NCI-H1417 treated with DMSO at 0.1 percent for 48 hours (cell line): Measurements from ENCODE around the gene GLIS2.

Source experiments
- DNase-seq: peaks from one replicate; lab custom pipeline; 2025; lab: John Stamatoyannopoulos, UW

GLIS2 gene

DNA sequence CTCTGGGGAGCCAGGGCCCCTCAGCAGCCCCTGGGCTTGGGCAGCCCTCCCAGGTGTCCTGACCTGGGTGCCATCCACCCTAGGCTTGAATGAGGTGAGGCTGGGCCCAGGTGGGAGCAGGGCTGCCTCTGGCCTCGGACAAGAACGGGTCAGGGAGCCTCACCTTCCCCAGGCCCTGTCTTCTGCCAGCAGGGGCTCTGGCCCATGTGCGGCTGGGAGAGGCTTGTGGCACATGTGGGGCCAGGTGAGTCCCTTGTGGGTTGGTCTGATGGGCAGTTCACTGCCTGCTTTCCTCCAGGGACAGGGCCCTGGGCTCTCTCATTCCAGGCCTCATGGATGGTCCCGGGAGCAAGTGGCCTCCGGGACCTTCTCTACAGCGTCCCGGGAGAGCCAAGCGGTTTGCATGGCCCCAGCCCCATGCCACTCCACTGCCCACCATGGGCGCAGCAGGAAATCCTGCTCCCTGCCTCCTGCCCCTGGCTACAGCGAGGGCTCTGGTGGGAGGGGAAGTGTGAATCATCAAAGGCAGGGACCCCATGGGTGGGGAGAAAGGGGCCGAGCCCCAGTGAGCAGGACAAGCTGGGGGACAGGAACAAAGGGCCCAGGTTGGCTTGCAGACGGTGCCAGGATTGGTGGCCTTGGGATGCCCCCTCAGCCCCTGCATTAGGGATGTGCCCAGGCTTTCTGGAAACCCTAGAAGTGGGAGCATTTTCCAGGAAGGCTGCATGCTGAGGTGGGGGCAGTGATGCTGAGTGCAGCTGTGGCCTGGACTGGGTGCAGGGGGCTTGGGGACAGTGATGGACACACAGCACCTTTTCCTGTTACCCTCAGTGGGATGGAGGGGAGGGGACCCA is 68.0 kb downstream of the GLIS2 start:
- no peak for DNase-seq

DNA sequence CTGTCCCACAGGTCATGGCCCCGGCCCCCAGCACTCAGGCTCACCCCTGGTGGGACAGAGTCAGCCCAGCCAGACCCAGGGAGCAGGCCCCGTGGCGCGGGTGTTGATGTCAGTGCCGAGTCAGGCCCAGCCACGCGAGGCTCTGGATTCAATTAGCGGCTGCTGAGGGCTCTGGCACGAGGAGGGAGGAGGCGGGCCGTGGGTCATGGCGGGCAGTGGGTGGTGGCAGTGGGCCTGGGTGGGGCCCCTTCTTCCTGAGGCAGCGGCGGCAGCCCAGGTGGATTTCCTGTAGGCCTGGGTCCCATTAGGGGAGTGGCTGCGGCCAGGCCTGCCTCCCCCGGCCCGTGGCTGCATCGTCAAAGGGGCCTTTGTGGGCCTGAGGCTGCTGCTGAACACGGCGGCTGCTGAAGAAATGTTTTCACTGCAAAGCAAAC is 68.7 kb downstream of the GLIS2 start:
- no peak for DNase-seq

DNA sequence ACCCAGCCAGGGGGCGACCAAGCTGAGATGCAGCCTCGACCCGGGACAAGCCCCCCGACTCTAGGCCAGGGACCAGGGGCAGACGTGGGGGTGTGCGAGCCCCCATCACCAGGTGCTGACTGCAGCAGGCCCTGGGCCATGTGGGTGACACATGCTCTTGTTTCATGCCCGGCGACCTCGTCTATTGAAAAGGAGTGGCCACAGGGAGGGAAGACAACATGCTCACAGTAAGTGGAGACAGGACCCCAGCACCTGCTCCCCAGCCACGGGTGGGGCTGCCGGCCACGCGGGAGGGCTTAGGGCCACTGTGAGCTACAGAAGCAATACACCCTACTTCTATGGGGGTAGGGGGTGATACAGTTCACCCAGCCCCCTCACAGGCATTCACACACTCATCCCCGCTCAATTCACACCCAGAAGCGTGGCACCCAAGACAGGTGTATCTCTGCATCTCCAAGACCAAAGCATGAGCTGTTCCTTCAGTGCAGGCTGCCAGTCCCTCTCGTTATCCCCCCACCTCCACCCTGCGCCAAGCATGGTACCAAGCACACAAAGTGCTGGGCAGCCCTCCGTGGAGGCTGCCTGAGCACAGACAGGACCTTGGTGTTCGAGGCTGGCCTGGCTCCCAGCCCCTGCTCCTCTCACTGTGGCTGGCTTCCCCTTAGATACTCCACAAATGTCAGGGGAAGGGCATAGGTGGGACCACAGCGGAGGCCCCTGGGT is 69.4 kb downstream of the GLIS2 start:
- no peak for DNase-seq

DNA sequence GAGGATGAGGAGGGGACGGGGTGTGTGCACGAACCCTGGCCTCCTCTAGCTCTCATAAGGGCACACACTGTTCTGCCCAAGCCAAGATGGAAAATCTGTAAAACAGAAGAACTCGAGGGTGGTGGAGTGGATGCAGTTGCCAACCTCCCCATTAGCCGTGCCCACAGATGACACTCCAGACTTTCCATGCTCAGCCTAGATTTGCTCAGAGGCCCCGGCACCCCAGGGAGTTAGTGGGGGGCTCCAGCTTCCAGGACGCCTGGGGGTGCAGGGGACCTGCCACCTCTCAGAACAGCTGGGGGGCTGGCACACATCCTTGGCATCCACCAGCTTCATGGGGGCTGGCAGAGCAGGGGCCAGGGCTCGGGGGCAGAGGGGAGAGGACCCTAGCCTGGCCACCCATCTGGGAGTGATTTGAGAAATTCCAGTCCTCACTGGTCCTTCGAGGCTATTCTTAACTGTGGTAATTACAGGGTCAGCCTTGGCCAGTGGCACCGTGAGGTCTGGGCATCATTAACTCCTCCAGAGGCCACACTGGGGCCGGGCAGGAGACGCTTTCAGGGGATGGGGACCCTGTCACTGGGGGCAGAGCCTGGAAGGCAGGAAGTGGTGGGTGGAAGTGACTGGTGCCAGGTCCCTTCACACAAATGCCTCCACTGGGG is 70.1 kb downstream of the GLIS2 start:
- DNase-seq: no peak

DNA sequence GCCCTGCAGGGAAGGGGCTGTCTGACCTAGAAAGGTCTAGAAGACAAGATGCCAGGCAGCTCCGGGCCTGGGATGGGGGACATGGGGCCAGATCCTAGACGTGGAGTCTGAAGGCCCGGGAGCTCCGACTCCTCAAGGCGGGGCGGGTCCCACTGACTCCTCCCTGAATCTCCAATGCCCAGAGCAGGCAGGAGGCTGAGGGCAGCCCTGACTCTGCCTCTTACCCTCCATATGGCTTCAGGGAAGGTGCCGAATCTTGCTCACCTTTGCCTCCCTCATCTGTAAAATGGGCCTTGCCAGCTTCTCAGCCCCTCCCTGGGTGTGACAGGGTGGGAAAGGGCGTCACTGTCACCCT is 70.6 kb downstream of the GLIS2 start:
- DNase-seq: no peak

DNA sequence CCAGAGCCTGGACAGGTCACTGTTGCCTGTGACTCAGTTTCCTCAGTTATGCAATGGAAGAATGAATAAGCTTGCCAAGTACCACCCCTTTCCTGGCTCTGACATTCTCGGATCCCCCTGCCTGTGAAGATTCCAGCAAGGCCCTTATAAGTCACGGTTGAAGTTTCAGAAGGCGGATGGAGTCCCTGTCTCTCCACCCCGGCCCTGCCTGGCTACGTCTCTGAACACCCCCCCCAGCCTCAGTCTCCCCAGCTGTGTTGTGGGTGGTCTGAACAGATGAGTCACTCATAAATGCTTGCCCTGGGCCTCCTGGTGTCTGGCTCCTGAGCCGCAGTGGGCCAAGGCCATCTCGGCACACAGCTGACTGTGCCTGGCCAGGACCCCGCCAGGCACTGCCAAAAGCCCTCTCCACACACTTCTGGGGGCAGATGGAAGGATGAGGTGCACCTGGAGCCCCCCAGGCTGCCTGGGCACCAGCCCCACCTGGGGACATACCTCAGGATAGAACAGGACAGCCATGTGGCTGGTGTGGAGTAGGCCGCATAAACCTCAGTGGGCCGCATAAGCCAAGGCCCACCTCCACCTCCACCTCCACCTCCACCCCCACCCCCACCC is 71.2 kb downstream of the GLIS2 start:
- no peak for DNase-seq

DNA sequence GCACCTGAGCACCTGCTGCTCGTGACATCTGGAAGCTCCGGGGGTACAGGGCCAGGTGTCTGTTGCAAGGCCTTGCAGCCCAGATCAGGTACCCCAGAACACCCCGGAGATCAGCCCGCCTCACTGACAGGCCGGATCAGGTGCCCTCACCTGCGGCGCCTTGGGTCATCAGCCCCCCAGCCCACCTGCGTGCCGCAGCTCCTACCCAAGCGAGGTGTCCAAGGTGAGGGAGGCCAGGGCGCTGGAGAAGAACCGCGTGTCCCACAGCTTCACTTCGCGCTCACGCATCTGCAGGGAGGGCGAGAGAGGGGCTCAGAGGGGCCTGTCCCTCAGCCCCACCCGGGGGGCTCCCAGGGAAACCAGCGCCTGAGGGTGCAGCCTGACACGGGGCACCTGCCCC is 71.9 kb downstream of the GLIS2 start:
- DNase-seq: no peak

DNA sequence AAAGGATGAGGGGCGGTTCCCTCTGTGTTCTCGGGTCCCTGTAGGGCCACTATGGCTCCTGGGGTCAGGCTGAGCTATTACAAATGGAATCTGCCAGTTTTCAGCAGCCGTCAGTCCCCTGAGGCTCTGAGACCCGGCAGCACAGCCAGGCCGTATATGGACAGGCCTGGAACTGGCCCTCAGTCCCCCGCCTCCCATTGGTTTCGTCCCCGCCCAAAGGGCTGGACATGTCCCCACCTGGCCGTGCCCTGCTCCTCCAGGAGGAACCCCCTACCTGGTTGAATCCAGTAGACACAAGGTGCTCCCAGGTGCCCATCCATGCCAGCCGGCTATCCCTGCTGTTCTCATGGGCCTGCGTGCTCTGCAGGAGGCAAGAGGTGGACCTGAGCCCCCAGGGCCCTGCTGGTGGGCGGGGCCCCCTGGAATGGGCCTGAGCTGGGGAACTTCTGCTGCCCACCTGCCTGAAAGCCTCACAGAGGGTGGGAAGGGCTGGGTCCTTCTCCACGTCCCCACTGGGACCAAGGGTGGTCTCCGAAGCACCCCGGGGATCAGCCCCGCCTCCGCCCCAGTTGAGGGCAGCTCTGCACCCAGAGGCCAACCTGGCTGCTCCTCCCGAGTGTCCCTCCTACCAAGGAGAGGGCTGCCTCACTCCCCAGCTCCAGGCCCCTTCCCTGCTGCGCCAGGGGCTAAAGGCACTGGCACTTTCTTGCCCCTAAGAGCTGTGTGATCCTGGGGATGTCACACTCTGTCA is 72.6 kb downstream of the GLIS2 start:
- no peak for DNase-seq
